ENCODE results near the gene WDR19.
A peak's percentile ranks its signal among the peaks of the same experiment; 100 is the strongest.
"Not testable (repeated sequence)": the region's sequence is repeated elsewhere in the genome, so short reads cannot be mapped to it uniquely, and the experiment has no call there.

The WDR19 gene

GRCh38 chr4:39181905-39182638 is at the start of gene WDR19:
Gene WDR19 (plus strand): TSS chr4:39182529. CDS start chr4:39182558, 29 bp downstream.
- H3K4me3 ChIP-seq (ENCODE audit: low read depth, low read length), result peak within 1 kb of the TSS; percentile 88
- peak; percentile 98 for DNase-seq (ENCODE audit: low read depth)

GRCh38 chr4:39133623-39134022 is 48.7 kb upstream of the WDR19 start:
- no peak for TF ChIP-seq CTCF (IDR thresholded peaks at IDR 0.05; ENCODE audit: control insufficient read depth, extremely low read depth, insufficient read depth)
- no peak for DNase-seq (ENCODE audit: low read depth)

More at GRCh38 chr4:39181905-39182638, at the start of gene WDR19:
- peak; percentile 54 for TF ChIP-seq CTCF (IDR thresholded peaks at IDR 0.05; ENCODE audit: control insufficient read depth, extremely low read depth, insufficient read depth)

GRCh38 chr4:39134683-39135306 is 47.5 kb upstream of the WDR19 start:
- TF ChIP-seq CTCF (IDR thresholded peaks at IDR 0.05; ENCODE audit: control insufficient read depth, extremely low read depth, insufficient read depth), result no peak
- no peak for DNase-seq (ENCODE audit: low read depth)
- no peak overlapping the region for H3K4me3 ChIP-seq (ENCODE audit: low read depth, low read length)

More at GRCh38 chr4:39133623-39134022, 48.7 kb upstream of the WDR19 start:
- H3K4me3 ChIP-seq (ENCODE audit: low read depth, low read length), result no peak overlapping the region

GRCh38 chr4:39138227-39138626 is 44.1 kb upstream of the WDR19 start:
- not testable (repeated sequence) for H3K4me3 ChIP-seq (ENCODE audit: low read depth, low read length); DNase-seq (ENCODE audit: low read depth)

GRCh38 chr4:39146211-39146610 is 36.1 kb upstream of the WDR19 start:
- TF ChIP-seq CTCF (IDR thresholded peaks at IDR 0.05; ENCODE audit: control insufficient read depth, extremely low read depth, insufficient read depth), result no peak
- DNase-seq (ENCODE audit: low read depth), result no peak
- H3K4me3 ChIP-seq (ENCODE audit: low read depth, low read length), result no peak overlapping the region

GRCh38 chr4:39154009-39154408 is 28.3 kb upstream of the WDR19 start:
- DNase-seq (ENCODE audit: low read depth), result no peak
- TF ChIP-seq CTCF (IDR thresholded peaks at IDR 0.05; ENCODE audit: control insufficient read depth, extremely low read depth, insufficient read depth), result no peak
- H3K4me3 ChIP-seq (ENCODE audit: low read depth, low read length), result no peak overlapping the region

GRCh38 chr4:39157520-39157919 is 24.8 kb upstream of the WDR19 start:
- DNase-seq (ENCODE audit: low read depth), result no peak
- no peak for TF ChIP-seq CTCF (IDR thresholded peaks at IDR 0.05; ENCODE audit: control insufficient read depth, extremely low read depth, insufficient read depth)
- H3K4me3 ChIP-seq (ENCODE audit: low read depth, low read length), result no peak overlapping the region

Data from LNCaP clone FGC (cell line).